ENCODE results near the gene PPFIBP1.

DNA sequence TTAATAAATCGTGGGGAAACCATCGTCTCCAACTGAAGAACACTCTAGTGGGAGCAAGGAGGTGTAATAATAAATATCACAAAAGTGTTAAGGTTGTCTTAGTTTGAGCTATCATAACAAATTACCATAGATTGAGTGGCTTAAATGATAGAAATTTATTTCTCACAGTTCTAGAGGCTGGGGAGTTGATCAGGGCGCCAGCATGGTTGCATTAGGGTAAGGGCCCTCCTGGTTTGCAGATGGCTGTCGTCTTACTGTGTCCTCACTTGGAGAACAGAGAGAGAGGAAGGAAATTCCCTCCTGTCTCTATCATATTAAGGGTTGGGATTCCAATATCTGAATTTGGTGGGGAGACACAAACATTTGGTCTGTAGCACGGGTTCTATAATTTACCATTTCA is 219.6 kb downstream of the PPFIBP1 start:
- TF ChIP-seq, protein P1, sequence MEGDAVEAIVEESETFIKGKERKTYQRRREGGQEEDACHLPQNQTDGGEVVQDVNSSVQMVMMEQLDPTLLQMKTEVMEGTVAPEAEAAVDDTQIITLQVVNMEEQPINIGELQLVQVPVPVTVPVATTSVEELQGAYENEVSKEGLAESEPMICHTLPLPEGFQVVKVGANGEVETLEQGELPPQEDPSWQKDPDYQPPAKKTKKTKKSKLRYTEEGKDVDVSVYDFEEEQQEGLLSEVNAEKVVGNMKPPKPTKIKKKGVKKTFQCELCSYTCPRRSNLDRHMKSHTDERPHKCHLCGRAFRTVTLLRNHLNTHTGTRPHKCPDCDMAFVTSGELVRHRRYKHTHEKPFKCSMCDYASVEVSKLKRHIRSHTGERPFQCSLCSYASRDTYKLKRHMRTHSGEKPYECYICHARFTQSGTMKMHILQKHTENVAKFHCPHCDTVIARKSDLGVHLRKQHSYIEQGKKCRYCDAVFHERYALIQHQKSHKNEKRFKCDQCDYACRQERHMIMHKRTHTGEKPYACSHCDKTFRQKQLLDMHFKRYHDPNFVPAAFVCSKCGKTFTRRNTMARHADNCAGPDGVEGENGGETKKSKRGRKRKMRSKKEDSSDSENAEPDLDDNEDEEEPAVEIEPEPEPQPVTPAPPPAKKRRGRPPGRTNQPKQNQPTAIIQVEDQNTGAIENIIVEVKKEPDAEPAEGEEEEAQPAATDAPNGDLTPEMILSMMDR (IDR thresholded peaks at IDR 0.05; ENCODE audit: low read length), result no peak
- TF ChIP-seq EZH2 (IDR thresholded peaks at IDR 0.05; ENCODE audit: borderline replicate concordance, low read length), result no peak

Data from OCI-LY1 (cell line).